ENCODE measurements around the gene JPT2.

The JPT2 gene

GRCh38 chr16:1681032-1681431 lies 3.0 kb downstream of the JPT2 start:
- no peak overlapping the region for H3K4me3 ChIP-seq (ENCODE audit: low read depth, low read length)
- no peak for DNase-seq (ENCODE audit: low read depth)
- TF ChIP-seq, protein P1, sequence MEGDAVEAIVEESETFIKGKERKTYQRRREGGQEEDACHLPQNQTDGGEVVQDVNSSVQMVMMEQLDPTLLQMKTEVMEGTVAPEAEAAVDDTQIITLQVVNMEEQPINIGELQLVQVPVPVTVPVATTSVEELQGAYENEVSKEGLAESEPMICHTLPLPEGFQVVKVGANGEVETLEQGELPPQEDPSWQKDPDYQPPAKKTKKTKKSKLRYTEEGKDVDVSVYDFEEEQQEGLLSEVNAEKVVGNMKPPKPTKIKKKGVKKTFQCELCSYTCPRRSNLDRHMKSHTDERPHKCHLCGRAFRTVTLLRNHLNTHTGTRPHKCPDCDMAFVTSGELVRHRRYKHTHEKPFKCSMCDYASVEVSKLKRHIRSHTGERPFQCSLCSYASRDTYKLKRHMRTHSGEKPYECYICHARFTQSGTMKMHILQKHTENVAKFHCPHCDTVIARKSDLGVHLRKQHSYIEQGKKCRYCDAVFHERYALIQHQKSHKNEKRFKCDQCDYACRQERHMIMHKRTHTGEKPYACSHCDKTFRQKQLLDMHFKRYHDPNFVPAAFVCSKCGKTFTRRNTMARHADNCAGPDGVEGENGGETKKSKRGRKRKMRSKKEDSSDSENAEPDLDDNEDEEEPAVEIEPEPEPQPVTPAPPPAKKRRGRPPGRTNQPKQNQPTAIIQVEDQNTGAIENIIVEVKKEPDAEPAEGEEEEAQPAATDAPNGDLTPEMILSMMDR (conservative IDR thresholded peaks at IDR 0.05; ENCODE audit: low read depth, low read length), result no peak

DNA sequence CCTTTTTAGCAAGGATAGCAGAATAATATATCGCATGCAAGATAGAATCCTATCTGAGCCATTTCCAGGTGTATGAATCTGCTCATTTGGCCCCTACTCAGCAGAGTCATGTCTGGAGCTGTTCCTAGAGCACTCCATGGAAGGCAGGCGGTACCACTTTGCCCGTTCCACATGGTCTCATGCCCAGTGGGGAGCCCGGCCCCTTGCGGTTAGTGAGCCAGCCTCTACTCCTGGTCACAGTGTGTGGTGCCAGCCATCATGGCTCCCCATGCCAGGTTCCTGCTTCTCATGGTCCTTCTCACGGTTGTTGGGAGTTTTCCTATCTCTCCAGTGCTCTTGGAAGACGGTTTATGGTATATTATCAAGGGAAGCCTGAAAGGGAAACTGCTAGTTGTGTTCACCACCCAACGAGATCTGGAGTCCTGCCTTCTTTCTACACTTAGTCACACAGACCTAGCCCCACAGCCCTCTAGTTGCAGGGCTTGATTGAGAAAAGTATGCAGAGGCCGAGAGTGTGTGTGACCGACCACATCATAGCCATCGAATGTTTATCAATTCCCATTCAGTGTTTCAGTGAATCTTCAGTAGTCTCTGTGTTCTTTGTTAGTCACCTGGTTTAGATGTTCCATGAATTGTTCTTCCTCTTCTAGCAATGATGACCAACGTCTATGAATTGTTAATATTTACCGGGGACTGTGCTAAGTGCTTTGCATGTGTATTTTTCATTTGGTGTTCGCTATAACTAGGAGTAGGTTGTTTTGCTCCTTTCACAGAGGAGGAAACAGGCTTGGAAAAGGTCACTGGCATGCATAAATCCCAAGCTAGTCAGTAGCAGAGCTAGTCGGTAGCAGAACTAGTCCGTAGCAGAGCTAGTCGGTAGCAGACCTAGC lies 9.6 kb downstream of the JPT2 start:
- DNase-seq (ENCODE audit: low read depth), result no peak
- TF ChIP-seq, protein P1 (conservative IDR thresholded peaks at IDR 0.05; ENCODE audit: low read depth, low read length), result no peak
- H3K4me3 ChIP-seq (ENCODE audit: low read depth, low read length), result no peak overlapping the region

GRCh38 chr16:1688807-1689560 lies 10.9 kb downstream of the JPT2 start:
- H3K4me3 ChIP-seq (ENCODE audit: low read depth, low read length), result no peak overlapping the region
- TF ChIP-seq, protein P1 (conservative IDR thresholded peaks at IDR 0.05; ENCODE audit: low read depth, low read length), result no peak
- peak; percentile 96 for DNase-seq (ENCODE audit: low read depth)

- H3K4me3 ChIP-seq (ENCODE audit: low read depth, low read length), result no peak overlapping the region
- TF ChIP-seq, protein P1 (conservative IDR thresholded peaks at IDR 0.05; ENCODE audit: low read depth, low read length), result no peak
- DNase-seq (ENCODE audit: low read depth), result no peak
Measured at GRCh38 chr16:1689853-1690252, 11.8 kb downstream of the JPT2 start.

GRCh38 chr16:1690810-1691209 lies 12.7 kb downstream of the JPT2 start:
- DNase-seq (ENCODE audit: low read depth), result no peak
- TF ChIP-seq, protein P1 (conservative IDR thresholded peaks at IDR 0.05; ENCODE audit: low read depth, low read length), result no peak
- no peak overlapping the region for H3K4me3 ChIP-seq (ENCODE audit: low read depth, low read length)

DNA sequence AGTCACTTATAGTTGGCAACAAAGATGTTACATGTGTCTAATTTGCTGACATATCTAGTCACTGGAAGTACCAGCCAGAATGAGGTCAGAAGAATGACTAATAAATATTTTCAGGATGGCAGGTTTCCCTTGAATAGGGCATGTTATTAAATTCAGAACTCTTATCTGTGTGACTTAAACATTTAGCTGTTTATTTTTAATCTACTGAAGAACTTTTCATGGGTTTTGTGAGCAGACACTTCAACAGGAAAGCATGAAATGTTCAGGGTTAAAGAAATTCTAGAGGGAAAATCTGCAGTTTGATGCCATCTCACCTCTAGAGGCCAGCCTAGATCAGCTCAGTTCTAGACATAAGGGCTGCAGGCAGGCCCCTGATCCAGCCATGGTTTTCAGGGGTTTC lies 13.2 kb downstream of the JPT2 start:
- peak; percentile 58 for DNase-seq (ENCODE audit: low read depth)

More for the DNA sequence above, 13.2 kb downstream of the JPT2 start:
- TF ChIP-seq, protein P1 (conservative IDR thresholded peaks at IDR 0.05; ENCODE audit: low read depth, low read length), result peak; percentile 61
- H3K4me3 ChIP-seq (ENCODE audit: low read depth, low read length), result no peak overlapping the region

Measured in choroid plexus epithelial cell (primary cell).